Panc1 (cell line): Measurements from ENCODE around the gene IPO4.

Source experiments
- POLR2AphosphoS5 ChIP-seq: IDR thresholded peaks from 2 replicates; pipeline ENCODE4 v1.6.1; 2012; ENCODE audit warnings: mild to moderate bottlenecking, low read depth, low read length, moderate library complexity
- SIN3A ChIP-seq: IDR thresholded peaks from 2 replicates; pipeline ENCODE4 v1.6.1; 2012; ENCODE audit warnings: low read depth, mild to moderate bottlenecking, low read length, moderate library complexity, borderline replicate concordance; ENCODE audit not compliant: insufficient read depth
- TF ChIP-seq, protein P1 (sequence below): fragments of 450-650 bp; IDR thresholded peaks from 2 replicates; pipeline ENCODE4 v1.5.1; 2017; ENCODE audit warnings: mild to moderate bottlenecking

DNA sequence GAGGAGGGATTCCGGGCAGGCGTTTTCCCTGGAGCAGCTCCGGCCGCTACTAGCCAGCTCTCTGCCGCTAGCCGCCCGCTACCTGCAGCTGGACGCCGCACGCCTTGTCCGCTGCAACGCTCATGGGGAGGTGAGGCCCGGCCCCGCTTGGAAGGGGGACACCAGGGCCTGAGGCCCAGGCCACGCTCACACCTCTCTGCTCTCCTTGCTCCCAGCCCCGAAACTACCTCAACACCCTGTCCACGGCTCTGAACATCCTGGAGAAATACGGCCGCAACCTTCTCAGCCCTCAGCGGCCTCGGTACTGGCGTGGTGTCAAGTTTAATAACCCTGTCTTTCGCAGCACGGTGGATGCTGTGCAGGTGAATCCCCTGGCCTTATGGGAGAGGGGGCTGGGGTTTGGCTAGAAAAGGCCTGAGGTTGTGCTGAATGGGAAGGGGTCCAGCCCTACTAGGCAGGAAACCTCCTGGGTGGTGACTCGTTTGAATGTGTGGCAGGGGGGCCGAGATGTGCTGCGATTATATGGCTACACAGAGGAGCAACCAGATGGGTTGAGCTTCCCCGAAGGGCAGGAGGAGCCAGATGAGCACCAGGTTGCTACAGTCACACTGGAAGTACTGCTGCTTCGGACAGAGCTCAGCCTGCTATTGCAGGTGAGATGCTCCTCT, 40.7 kb downstream of the IPO4 start:
- TF ChIP-seq, protein P1, sequence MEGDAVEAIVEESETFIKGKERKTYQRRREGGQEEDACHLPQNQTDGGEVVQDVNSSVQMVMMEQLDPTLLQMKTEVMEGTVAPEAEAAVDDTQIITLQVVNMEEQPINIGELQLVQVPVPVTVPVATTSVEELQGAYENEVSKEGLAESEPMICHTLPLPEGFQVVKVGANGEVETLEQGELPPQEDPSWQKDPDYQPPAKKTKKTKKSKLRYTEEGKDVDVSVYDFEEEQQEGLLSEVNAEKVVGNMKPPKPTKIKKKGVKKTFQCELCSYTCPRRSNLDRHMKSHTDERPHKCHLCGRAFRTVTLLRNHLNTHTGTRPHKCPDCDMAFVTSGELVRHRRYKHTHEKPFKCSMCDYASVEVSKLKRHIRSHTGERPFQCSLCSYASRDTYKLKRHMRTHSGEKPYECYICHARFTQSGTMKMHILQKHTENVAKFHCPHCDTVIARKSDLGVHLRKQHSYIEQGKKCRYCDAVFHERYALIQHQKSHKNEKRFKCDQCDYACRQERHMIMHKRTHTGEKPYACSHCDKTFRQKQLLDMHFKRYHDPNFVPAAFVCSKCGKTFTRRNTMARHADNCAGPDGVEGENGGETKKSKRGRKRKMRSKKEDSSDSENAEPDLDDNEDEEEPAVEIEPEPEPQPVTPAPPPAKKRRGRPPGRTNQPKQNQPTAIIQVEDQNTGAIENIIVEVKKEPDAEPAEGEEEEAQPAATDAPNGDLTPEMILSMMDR, result no peak
- TF ChIP-seq POLR2AphosphoS5 (no peak), SIN3A (no peak)
